GM12864 (cell line): ENCODE data around the gene OXLD1.

Experiments used
- DNase-seq: peaks from one replicate; pipeline ENCODE4 v3.0.0-alpha.2; 2011; ENCODE audit warnings: low read depth
- H3K4me3 ChIP-seq: 2 replicates; pipeline ENCODE4 v1.5.1; 2011; ENCODE audit warnings: mild to moderate bottlenecking, low read depth, low read length, control low read depth
- TF ChIP-seq, protein P1 (sequence below): IDR thresholded peaks from 2 replicates; pipeline ENCODE4 v1.5.1; 2011; ENCODE audit warnings: low read depth, mild to moderate bottlenecking, moderate library complexity, low read length, control low read depth, inconsistent platforms; ENCODE audit errors: missing control alignments

The OXLD1 gene

GRCh38 chr17:81712468-81713003 is 46.1 kb upstream of the OXLD1 start:
- peak overlapping the region; percentile 80 for H3K4me3 ChIP-seq
- TF ChIP-seq, protein P1, sequence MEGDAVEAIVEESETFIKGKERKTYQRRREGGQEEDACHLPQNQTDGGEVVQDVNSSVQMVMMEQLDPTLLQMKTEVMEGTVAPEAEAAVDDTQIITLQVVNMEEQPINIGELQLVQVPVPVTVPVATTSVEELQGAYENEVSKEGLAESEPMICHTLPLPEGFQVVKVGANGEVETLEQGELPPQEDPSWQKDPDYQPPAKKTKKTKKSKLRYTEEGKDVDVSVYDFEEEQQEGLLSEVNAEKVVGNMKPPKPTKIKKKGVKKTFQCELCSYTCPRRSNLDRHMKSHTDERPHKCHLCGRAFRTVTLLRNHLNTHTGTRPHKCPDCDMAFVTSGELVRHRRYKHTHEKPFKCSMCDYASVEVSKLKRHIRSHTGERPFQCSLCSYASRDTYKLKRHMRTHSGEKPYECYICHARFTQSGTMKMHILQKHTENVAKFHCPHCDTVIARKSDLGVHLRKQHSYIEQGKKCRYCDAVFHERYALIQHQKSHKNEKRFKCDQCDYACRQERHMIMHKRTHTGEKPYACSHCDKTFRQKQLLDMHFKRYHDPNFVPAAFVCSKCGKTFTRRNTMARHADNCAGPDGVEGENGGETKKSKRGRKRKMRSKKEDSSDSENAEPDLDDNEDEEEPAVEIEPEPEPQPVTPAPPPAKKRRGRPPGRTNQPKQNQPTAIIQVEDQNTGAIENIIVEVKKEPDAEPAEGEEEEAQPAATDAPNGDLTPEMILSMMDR = no peak
- no peak for DNase-seq

DNA sequence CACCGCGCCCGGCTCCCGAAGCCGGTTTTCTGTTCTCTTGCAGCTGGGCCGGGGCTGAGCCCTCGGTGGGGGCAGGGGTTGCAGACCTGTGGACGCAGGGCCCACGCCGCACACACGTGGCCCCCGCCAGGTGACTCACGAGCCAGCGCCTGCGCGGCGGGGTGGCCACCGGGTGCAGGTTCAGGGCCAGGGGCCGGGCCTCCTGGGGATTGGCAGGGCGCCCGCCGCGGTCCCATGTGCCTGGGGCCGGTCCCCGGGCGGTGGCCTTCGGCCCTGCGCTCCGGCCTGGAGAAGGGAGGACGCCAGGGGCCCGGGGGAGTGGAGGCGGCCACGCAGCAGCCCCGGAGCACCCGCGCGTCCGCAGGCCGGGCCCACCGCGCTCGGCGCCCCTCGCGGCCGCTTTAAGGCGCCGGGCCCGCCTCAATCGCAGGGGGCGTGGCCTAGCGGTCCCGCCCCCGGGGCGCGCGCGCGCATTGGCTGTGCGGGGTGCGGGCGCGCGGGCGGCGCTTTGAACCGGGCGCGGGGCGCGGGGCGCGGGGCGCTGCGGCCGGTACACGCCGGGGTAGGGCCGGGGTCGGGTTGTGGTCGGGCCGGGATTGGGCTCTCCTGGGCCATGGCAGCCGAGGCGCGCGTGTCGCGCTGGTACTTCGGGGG is 45.5 kb upstream of the OXLD1 start, which contains the start of gene SLC25A10:
Gene SLC25A10 (plus strand): TSS at position 471 of the 654 bp plus-strand sequence. CDS start 143 bp downstream, at position 614.
- TF ChIP-seq, protein P1 = no peak
- peak within 1 kb of the TSS; percentile 80 for H3K4me3 ChIP-seq
- peak; percentile 49 for DNase-seq

DNA sequence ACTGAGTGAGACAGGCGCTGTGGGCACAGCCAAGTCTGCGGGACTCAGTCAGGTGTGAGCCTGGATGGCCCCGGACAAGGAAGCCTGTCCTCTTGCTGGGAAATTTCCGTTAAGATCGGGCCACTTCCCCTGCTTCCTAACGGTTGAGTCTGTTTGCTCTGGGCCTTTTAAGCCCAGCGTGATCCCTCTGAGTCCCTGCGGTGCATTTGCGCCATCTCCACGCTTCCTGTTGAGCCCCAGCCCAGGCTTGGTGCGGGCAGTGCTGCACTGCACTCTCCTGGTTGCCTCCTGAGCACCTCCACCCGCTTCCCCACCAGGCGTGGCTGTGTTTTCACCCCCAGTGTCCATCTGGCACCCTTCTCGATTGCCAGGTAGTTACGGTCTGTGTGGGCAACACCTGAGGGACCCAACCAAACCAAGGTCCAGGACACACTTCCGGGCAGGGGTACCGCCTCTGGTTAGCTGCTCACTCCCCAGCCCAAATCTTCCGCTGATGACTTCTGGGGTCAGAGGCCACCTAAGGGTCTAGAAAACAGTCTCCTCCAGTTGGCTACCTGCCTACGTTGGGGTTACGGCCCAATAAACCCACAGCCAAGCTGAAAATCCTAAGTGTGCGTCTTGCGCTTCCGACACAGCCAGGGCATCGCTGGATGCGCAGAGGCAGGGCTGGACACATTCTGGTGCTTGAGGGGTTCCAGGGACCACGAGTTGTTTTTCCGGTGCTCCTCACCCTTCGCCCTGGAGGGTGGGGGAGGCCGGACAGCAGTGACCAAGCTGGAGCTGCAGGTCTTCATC is 44.3 kb upstream of the OXLD1 start:
- DNase-seq = no peak
- TF ChIP-seq, protein P1 = no peak
- H3K4me3 ChIP-seq = peak overlapping the region; percentile 47

DNA sequence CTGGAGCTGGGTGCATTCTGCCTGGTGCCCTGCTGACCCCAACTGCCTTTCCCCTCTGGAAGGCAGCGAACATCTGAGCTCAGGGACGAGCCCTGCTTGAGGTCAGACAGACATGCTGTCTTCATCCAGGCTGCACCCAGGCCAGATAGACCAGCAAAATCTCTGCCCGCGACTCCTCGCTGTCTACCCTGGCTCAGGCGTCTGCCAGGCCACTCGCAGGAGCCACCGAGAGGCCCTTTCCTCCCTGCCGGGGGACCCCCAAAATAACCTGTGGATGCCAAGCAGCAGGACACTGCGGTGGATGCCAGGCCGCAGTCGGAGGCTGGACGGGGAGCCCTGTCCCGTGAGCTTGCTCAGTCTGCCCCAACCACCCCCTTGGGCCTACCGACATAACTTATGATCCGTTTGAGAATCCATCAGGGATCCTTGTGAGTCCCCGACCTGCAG is 42.4 kb upstream of the OXLD1 start:
- TF ChIP-seq, protein P1 = no peak
- DNase-seq = no peak

DNA sequence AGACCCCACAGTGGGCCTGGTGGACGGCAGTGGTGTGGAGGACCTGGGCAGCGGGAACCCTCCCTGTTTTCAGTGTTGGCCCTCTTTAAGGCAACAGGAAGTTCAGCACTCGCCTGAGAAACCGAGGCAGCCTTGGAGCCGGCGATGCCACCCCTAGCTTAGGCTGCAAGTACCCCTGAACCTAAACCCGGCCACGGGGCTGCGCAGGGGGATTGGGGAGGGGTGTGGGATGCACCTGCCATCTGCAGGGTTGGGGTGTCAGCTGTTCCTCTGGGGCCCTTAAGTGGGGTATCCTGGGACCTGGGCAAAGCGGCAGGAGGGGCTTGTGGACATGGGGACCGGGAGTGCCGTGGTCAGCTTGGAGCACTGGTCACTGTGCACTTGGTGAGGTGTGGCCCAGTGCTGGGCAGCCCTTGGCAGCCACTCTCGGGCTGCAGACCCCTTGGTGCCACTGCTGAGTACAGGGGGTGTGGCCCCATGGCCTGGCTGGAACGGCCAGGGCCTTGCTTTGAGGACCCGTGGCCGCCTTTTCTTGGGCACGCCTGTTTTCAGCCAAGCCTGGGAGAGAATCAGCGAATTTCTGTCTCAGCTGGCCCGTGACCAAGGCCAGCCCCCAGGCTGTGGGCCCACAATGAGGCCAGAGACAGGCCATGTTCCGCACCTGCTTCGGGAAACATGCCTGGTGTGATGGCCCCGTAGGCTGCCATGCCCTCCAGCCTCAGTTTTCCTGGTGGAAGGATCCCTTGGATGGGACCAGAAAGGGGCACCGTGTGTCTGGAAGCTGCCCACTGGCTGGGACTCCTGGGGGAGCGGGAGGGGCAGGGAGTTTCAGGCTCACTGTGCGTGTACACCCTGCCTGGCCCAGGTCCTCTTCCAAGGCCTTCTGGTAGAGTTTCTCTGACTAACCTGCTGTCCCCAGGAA is 41.6 kb upstream of the OXLD1 start:
- no peak overlapping the region for H3K4me3 ChIP-seq
- no peak for DNase-seq
- TF ChIP-seq, protein P1 = no peak

More for the DNA sequence above, 42.4 kb upstream of the OXLD1 start:
- no peak overlapping the region for H3K4me3 ChIP-seq
